ENCODE results near the gene CPNE4. TPM values are rescaled to one million over a fixed set of nuclear protein-coding genes. Genes with fewer than 3 reads are reported as not detected.

CPNE4 gene
- total RNA-seq, 4 donors from 2014 or later = not detected

DNA sequence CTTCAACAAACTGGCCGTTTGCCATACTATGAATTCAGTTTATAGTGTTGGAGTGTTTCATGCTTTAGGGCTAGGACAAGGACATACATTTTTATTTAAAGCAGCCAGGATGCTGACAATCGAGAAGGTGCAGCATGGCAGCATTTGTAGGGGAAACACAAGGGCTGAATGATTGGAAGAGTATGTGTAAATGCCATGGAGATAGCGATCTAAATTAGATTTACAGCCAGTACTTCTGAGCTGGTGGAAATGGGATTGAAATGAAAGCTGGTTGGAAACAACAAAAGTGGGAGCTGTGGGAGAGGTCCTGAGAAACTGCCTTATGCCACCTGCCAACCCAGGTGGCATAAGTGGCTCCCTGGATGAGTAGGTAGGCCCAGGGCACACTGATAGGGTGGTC lies 322.2 kb downstream of the CPNE4 start:
- in situ Hi-C loops (cut with MboI; ENCODE audit: low sequenced_read_pairs in 4 of 4) (no loop called here), intact Hi-C loops (cut with DNase I; ENCODE audit: low total_unique reads) (no loop called here)
- Histone ChIP-seq H3K27ac (no peak overlapping the region), H3K36me3 (no peaks in the 10 kb centered on the region), H3K9me3 (no peaks in the 10 kb centered on the region), H3K27me3 (no peaks in the 10 kb centered on the region), H3K4me3 (no peak overlapping the region), H3K4me1 (no peaks in the 10 kb centered on the region)
- ATAC-seq (no peak), DNase-seq (no peak)
- TF ChIP-seq, protein P1, sequence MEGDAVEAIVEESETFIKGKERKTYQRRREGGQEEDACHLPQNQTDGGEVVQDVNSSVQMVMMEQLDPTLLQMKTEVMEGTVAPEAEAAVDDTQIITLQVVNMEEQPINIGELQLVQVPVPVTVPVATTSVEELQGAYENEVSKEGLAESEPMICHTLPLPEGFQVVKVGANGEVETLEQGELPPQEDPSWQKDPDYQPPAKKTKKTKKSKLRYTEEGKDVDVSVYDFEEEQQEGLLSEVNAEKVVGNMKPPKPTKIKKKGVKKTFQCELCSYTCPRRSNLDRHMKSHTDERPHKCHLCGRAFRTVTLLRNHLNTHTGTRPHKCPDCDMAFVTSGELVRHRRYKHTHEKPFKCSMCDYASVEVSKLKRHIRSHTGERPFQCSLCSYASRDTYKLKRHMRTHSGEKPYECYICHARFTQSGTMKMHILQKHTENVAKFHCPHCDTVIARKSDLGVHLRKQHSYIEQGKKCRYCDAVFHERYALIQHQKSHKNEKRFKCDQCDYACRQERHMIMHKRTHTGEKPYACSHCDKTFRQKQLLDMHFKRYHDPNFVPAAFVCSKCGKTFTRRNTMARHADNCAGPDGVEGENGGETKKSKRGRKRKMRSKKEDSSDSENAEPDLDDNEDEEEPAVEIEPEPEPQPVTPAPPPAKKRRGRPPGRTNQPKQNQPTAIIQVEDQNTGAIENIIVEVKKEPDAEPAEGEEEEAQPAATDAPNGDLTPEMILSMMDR (IDR thresholded peaks at IDR 0.05 in 4 of 5, conservative IDR thresholded peaks at IDR 0.05 in 1 of 5) = no peak
- no peak for TF ChIP-seq POLR2A (IDR thresholded peaks at IDR 0.05)

DNA sequence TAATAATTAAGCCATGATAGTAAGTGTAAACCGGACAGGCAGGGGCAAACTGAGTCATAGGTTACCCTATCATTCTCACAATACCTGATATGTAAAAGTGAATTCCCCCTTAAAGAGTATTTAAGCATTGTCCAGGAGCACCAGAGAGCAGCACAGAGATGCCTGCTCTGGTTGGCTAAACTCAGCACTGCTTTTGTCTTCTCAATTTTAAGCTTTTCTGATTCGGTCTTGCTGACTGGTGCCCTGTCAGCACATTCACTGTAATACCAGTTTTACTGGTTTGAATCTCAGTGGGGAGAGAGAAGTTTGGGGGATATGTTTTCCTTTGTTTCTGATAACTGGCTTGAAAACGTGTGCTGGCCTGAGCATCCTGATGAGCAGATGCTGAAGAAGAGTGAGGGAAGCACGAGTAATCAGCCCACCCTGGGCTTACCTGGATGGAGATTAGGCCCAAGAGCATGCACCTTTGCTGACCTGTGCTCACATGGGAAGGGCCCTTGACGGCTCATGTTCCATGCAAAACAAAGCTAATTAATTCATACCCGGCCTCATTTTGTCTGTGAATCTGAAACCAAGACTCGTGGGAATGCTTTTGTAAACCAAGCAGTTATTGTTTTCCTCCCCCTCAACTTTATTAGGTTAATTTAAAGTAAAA lies 323.6 kb downstream of the CPNE4 start:
- Histone ChIP-seq H3K4me3 (no peak overlapping the region), H3K4me1 (no peaks in the 10 kb centered on the region), H3K27me3 (no peaks in the 10 kb centered on the region), H3K36me3 (no peaks in the 10 kb centered on the region), H3K9me3 (no peaks in the 10 kb centered on the region), H3K27ac (no peak overlapping the region)
- ATAC-seq (no peak), DNase-seq (no peak)
- intact Hi-C loops (cut with DNase I; ENCODE audit: low total_unique reads) (no loop called here), in situ Hi-C loops (cut with MboI; ENCODE audit: low sequenced_read_pairs in 4 of 4) (no loop called here)
- no peak for TF ChIP-seq POLR2A (IDR thresholded peaks at IDR 0.05)
- TF ChIP-seq, protein P1 (IDR thresholded peaks at IDR 0.05 in 4 of 5, conservative IDR thresholded peaks at IDR 0.05 in 1 of 5) = no peak

DNA sequence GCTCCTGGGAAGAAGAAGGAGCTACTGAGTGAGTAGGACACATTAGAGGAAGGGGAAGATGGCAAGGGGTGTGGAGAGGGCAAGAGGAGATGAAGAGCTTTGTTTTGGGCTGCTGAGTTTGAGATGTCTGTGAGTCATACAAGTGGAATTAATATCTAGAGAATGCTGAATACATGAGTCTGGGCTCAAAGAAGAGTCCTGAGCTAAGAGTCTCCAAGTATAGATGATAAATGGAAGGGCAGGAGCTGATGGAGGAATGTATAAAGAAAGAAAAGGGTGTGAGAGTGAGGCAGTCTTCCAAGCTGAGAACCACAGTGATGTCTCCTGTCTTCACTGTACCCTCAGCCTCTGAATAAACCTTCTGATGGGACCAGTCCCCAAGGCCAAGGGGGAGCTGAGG lies 326.6 kb downstream of the CPNE4 start:
- no peak for TF ChIP-seq POLR2A (IDR thresholded peaks at IDR 0.05)
- TF ChIP-seq, protein P1 (IDR thresholded peaks at IDR 0.05 in 4 of 5, conservative IDR thresholded peaks at IDR 0.05 in 1 of 5) = no peak
- no peaks in the 10 kb centered on the region for H3K4me1 ChIP-seq
- in situ Hi-C loops (cut with MboI; ENCODE audit: low sequenced_read_pairs in 4 of 4) = no loop called here
- no peak overlapping the region for H3K27ac ChIP-seq
- DNase-seq = no peak
- ATAC-seq = no peak
- no peaks in the 10 kb centered on the region for H3K9me3 ChIP-seq
- H3K27me3 ChIP-seq = no peaks in the 10 kb centered on the region
- no peaks in the 10 kb centered on the region for H3K36me3 ChIP-seq
- H3K4me3 ChIP-seq = no peak overlapping the region
- intact Hi-C loops (cut with DNase I; ENCODE audit: low total_unique reads) = no loop called here

DNA sequence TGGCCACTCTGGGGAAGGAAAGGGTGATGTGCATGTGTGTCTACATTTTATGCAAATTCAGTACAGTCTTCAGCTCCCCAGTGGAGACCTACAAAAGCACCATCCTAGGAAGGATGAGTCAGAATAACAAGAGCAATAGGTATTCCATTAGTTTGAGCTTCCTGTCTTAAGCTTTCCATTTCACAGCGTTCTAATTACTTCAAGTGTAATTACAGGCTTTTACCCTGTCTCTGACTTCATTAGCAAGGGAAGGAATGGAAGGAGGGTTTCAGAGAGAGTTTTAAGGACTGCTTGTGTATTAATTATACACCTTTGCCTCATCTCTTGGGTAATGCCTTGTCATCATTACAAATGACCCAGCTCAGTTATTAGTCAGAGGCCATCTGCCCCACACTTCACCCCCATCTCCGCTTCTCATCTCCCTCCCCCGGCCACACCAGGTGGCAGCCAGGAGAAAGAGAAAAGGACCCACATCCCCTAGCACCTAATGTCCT lies 329.2 kb downstream of the CPNE4 start:
- TF ChIP-seq POLR2A (IDR thresholded peaks at IDR 0.05) = no peak
- TF ChIP-seq, protein P1 (IDR thresholded peaks at IDR 0.05 in 4 of 5, conservative IDR thresholded peaks at IDR 0.05 in 1 of 5) = no peak
- no peaks in the 10 kb centered on the region for H3K36me3 ChIP-seq
- no peaks in the 10 kb centered on the region for H3K27me3 ChIP-seq
- no peaks in the 10 kb centered on the region for H3K9me3 ChIP-seq
- intact Hi-C loops (cut with DNase I; ENCODE audit: low total_unique reads) = no loop called here
- no peak for ATAC-seq
- no peak for DNase-seq
- in situ Hi-C loops (cut with MboI; ENCODE audit: low sequenced_read_pairs in 4 of 4) = no loop called here
- no peak overlapping the region for H3K4me3 ChIP-seq
- H3K4me1 ChIP-seq = no peaks in the 10 kb centered on the region
- no peak overlapping the region for H3K27ac ChIP-seq

DNA sequence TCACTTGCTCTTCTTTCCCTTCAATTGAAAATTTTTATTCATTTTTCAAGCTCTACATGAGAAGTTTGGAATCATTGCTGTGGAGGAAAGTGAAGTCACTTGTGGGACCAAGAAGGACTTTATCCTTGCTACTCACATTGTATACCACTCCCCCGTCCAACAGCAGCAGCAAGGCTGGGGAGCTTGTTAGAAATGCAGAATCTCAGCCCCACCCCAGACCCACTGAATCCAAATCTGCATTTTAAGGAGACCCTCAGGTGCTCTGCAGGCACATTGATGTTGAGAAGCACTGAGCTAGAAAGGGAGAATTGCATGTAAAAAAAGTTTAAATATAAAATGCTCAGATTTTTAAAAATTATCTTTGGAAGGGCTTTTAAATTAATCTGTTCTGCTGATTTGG lies 329.7 kb downstream of the CPNE4 start:
- H3K4me3 ChIP-seq = no peak overlapping the region
- ATAC-seq = no peak
- H3K27me3 ChIP-seq = no peaks in the 10 kb centered on the region
- DNase-seq = no peak
- no peak overlapping the region for H3K27ac ChIP-seq
- TF ChIP-seq POLR2A (IDR thresholded peaks at IDR 0.05) = no peak
- TF ChIP-seq, protein P1 (IDR thresholded peaks at IDR 0.05 in 4 of 5, conservative IDR thresholded peaks at IDR 0.05 in 1 of 5) = no peak
- in situ Hi-C loops (cut with MboI; ENCODE audit: low sequenced_read_pairs in 4 of 4) = no loop called here
- no peaks in the 10 kb centered on the region for H3K9me3 ChIP-seq
- intact Hi-C loops (cut with DNase I; ENCODE audit: low total_unique reads) = no loop called here
- no peaks in the 10 kb centered on the region for H3K4me1 ChIP-seq
- H3K36me3 ChIP-seq = no peaks in the 10 kb centered on the region
